Tibial nerve (tissue), 4 donors: ENCODE measurements around the gene BIK.

Source experiments
- EP300 ChIP-seq, 2 donors: sonication (generic); formaldehyde crosslinking; IDR thresholded peaks; one replicate each; pipeline ENCODE4 v1.6.1; 2017; ENCODE audit warnings: antibody characterized with exemption in 2 of 2, mild to moderate bottlenecking in 1 of 2
- POLR2A ChIP-seq, 2 donors: fragments of 450-650 bp; IDR thresholded peaks; one replicate each; pipeline ENCODE4 v1.6.1; 2017; ENCODE audit warnings: antibody characterized with exemption in 2 of 2, mild to moderate bottlenecking in 2 of 2, moderate library complexity in 2 of 2
- TF ChIP-seq, protein P1 (sequence below), 5 experiments: fragments of 200-600 bp in 3 of 5; fragments of 450-650 bp in 2 of 5; sonication (generic) in 3 of 5; IDR thresholded peaks; one replicate each; pipeline ENCODE4 v1.5.1; 2016 to 2019; ENCODE audit warnings: antibody characterized with exemption in 5 of 5, mild to moderate bottlenecking in 3 of 5, moderate library complexity in 2 of 5

DNA sequence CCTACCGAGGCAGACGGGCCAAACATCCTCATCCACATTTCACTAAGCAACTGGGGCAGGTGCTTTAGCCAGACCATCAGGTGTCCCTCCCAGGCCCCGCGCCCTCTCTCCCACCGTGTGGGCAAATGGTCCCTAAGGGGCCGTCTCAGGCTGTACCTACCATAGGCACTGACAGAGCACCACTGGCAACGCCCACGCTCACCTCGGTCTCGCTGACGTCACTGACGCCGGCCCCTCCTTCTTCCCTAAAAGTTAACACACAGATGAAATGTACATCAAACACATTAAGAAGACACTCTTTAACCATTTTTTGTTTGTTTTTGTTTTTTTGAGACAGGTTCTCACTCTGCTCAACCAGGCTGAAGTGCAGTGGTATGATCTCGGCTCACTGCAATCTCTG, 30.8 kb upstream of the BIK start:
- TF ChIP-seq POLR2A (IDR thresholded peaks at IDR 0.05) (no peak), EP300 (IDR thresholded peaks at IDR 0.05) (no peak)
- TF ChIP-seq, protein P1, sequence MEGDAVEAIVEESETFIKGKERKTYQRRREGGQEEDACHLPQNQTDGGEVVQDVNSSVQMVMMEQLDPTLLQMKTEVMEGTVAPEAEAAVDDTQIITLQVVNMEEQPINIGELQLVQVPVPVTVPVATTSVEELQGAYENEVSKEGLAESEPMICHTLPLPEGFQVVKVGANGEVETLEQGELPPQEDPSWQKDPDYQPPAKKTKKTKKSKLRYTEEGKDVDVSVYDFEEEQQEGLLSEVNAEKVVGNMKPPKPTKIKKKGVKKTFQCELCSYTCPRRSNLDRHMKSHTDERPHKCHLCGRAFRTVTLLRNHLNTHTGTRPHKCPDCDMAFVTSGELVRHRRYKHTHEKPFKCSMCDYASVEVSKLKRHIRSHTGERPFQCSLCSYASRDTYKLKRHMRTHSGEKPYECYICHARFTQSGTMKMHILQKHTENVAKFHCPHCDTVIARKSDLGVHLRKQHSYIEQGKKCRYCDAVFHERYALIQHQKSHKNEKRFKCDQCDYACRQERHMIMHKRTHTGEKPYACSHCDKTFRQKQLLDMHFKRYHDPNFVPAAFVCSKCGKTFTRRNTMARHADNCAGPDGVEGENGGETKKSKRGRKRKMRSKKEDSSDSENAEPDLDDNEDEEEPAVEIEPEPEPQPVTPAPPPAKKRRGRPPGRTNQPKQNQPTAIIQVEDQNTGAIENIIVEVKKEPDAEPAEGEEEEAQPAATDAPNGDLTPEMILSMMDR (IDR thresholded peaks at IDR 0.05): no peak
